Colonic mucosa (tissue), 4 donors: ENCODE data around the gene SPOCK3. TPM values are rescaled to one million over a fixed set of nuclear protein-coding genes. Genes with fewer than 3 reads are reported as not detected.

ENCODE experiments used
- DNase-seq: peaks from one replicate; pipeline ENCODE4 v3.0.0-alpha.2; 2020
- H3K27ac ChIP-seq: fragments of 200-600 bp; one replicate; pipeline ENCODE4 v1.8.0; 2021
- H3K27me3 ChIP-seq: fragments of 200-600 bp; one replicate; pipeline ENCODE4 v1.8.0; 2021
- H3K36me3 ChIP-seq: fragments of 200-600 bp; one replicate; pipeline ENCODE4 v1.8.0; 2021
- H3K4me1 ChIP-seq: fragments of 200-600 bp; one replicate; pipeline ENCODE4 v1.8.0; 2021; ENCODE audit warnings: mild to moderate bottlenecking
- H3K4me3 ChIP-seq: fragments of 200-600 bp; one replicate; pipeline ENCODE4 v1.8.0; 2021
- H3K9ac ChIP-seq, 2 donors: one replicate each; pipeline ENCODE4 v1.7.0; 2013; ENCODE audit warnings: control low read depth in 2 of 2, low read depth in 2 of 2, low read length in 2 of 2
- H3K9me3 ChIP-seq: fragments of 200-600 bp; one replicate; pipeline ENCODE4 v1.8.0; 2021
- intact Hi-C: fragments of 100-400 bp; cut with DNase I; formaldehyde crosslinking; loops from one replicate; pipeline ENCODE4 v1.14.1; 2022
- total RNA-seq, 2 donors: library from RNA; stranded (reverse); fragmentation: NEBNext Ultra II Directional in 1 of 2; extraction: Animal tissue kit (Norgen Biotek cat#: 25700) in 1 of 2; gene quantifications; one replicate each; pipeline ENCODE4 v1.2.1, GENCODE V29; 2021
- TF ChIP-seq, protein P1 (sequence below): fragments of 200-600 bp; IDR thresholded peaks from one replicate; pipeline ENCODE4 v1.8.0; 2022; ENCODE audit warnings: antibody characterized with exemption, mild to moderate bottlenecking
- donor health status: healthy.
- donor health status: DM: no; HTN: no; CAD: no.
- donor health status: DM: no; HTN: no; CAD: no.

SPOCK3 gene
- total RNA-seq, 2 donors from 2014 or later = 0.77 TPM; not detected in 1

DNA sequence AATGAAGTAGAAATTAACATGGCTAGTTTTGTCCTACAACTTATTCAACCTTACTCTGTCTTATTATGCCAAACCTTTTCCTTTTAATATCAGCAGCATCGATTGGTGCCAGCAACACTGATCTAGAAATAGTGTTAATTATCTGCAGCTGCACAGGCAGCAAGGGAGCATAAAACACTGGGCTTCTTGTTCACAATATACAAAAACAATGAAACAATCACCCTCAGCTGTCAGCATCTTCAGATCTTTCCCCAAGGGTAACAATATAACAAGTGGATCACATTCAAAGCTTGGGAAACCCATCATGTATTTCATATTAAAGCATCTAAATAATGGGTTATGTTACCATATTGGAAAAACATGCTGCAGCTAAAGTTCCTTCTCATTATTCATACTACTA, 238.1 kb downstream of the SPOCK3 start:
- H3K9ac ChIP-seq = no peak overlapping the region
- no peak for DNase-seq
- no peak overlapping the region for H3K4me3 ChIP-seq
- H3K36me3 ChIP-seq = no peaks in the 10 kb centered on the region
- no peaks in the 10 kb centered on the region for H3K4me1 ChIP-seq
- no peak overlapping the region for H3K27ac ChIP-seq
- TF ChIP-seq, protein P1, sequence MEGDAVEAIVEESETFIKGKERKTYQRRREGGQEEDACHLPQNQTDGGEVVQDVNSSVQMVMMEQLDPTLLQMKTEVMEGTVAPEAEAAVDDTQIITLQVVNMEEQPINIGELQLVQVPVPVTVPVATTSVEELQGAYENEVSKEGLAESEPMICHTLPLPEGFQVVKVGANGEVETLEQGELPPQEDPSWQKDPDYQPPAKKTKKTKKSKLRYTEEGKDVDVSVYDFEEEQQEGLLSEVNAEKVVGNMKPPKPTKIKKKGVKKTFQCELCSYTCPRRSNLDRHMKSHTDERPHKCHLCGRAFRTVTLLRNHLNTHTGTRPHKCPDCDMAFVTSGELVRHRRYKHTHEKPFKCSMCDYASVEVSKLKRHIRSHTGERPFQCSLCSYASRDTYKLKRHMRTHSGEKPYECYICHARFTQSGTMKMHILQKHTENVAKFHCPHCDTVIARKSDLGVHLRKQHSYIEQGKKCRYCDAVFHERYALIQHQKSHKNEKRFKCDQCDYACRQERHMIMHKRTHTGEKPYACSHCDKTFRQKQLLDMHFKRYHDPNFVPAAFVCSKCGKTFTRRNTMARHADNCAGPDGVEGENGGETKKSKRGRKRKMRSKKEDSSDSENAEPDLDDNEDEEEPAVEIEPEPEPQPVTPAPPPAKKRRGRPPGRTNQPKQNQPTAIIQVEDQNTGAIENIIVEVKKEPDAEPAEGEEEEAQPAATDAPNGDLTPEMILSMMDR = no peak
- no peaks in the 10 kb centered on the region for H3K9me3 ChIP-seq
- intact Hi-C loops = no loop called here
- no peaks in the 10 kb centered on the region for H3K27me3 ChIP-seq

- intact Hi-C loops = no loop called here
- H3K9ac ChIP-seq = no peak overlapping the region
- no peak for DNase-seq
- no peaks in the 10 kb centered on the region for H3K27me3 ChIP-seq
- H3K36me3 ChIP-seq = no peaks in the 10 kb centered on the region
- TF ChIP-seq, protein P1 = no peak
- no peak overlapping the region for H3K27ac ChIP-seq
- H3K4me3 ChIP-seq = no peak overlapping the region
- H3K4me1 ChIP-seq = no peaks in the 10 kb centered on the region
- no peaks in the 10 kb centered on the region for H3K9me3 ChIP-seq
These were observed 239.6 kb downstream of the SPOCK3 start for GRCh38 chr4:166994686-166995085.

DNA sequence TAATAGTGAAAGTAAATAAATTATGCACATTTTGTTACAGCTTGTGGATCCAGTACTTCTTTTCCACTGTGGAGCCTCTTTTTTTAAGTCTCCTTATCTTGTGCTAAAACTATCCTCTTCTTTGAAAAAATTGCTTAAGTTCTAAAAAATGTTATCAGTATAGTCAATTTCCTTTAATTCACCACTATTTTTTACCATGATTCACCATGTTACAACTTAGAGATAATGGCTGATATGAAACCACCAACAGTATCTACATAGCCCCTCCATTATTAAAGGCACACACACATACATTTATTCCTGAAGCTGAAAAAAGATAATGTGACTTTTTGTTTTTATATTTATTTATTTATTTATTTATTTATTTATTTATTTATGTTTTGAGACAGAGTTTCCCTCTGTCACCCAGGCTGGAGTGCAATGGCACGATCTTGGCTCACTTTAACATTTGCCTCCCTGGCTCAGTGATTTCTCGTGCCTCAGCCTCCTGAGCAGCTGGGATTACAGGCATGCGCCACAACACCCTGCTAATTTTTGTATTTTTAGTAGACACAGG, 243.2 kb downstream of the SPOCK3 start:
- Histone ChIP-seq H3K9ac (no peak overlapping the region), H3K4me1 (no peaks in the 10 kb centered on the region), H3K36me3 (no peaks in the 10 kb centered on the region), H3K4me3 (no peak overlapping the region), H3K27me3 (no peaks in the 10 kb centered on the region), H3K27ac (no peak overlapping the region), H3K9me3 (no peaks in the 10 kb centered on the region)
- TF ChIP-seq, protein P1 = no peak
- DNase-seq = no peak
- intact Hi-C loops = no loop called here

DNA sequence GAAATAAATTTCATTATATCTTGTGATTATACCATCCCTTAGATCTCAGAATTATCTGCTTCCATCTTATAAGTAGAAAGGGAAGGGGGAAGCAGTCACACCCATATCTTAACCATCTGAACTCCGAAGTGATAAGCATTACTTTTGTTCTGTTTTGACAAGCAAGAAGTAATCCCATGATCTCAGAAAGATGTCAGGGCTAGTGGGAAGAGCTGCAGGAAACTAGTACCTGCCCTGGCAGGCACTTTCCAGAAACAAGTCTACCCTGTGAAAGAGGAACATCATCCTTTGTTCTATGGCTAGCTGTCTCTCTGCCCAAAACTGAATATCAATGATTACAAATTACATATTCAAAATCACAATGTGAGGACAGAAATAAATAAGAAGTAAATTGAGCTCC, 244.4 kb downstream of the SPOCK3 start:
- Histone ChIP-seq H3K27ac (no peak overlapping the region), H3K36me3 (no peaks in the 10 kb centered on the region), H3K4me3 (no peak overlapping the region), H3K27me3 (no peaks in the 10 kb centered on the region), H3K9ac (no peak overlapping the region), H3K9me3 (no peaks in the 10 kb centered on the region), H3K4me1 (no peaks in the 10 kb centered on the region)
- DNase-seq = no peak
- intact Hi-C loops = no loop called here
- TF ChIP-seq, protein P1 = no peak

DNA sequence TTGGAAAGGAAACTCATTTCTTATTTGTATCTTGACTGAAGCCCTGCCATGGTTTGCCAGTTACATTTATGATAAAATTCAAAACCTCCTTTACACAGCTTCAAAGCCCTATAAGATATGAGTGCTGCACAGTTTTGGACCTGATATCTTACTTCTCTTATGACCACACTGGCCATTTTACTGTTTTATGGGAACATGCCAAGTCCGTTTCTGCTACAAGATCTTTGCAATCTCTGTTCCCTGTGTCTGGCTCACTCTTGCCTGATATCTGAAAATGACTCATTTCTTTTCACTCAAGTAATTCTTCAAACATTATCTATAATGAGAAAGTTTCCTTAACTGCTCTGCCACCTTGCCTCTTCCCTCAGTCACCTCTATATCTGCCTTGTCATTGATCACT, 247.3 kb downstream of the SPOCK3 start:
- H3K4me1 ChIP-seq = no peaks in the 10 kb centered on the region
- intact Hi-C loops = no loop called here
- H3K9ac ChIP-seq = no peak overlapping the region
- no peaks in the 10 kb centered on the region for H3K9me3 ChIP-seq
- TF ChIP-seq, protein P1 = no peak
- no peak overlapping the region for H3K27ac ChIP-seq
- no peak for DNase-seq
- H3K36me3 ChIP-seq = no peaks in the 10 kb centered on the region
- no peak overlapping the region for H3K4me3 ChIP-seq
- no peaks in the 10 kb centered on the region for H3K27me3 ChIP-seq
